ENCODE data around the gene FFAR3. TPM values are rescaled to one million over a fixed set of nuclear protein-coding genes. Genes with fewer than 3 reads are reported as not detected.

FFAR3 gene
- total RNA-seq, 1 donor from 2014 or later: 0.31 TPM

GRCh38 chr19:35311901-35312665 is 46.2 kb upstream of the FFAR3 start:
- TF ChIP-seq CTCF (IDR thresholded peaks at IDR 0.05; ENCODE audit: unreplicated experiment): no peak
- Mint-ChIP-seq H3K4me1 (peaks cover 71% of the 10 kb centered on the region), H3K27ac (peak overlapping the region; percentile 98), H3K36me3 (no peaks in the 10 kb centered on the region), H3K9me3 (no peaks in the 10 kb centered on the region), H3K4me3 (peak overlapping the region; percentile 39), H3K27me3 (ENCODE audit: low read depth) (no peaks in the 10 kb centered on the region)
- no peak for DNase-seq (ENCODE audit: low spot score in 2 of 2, unreplicated experiment in 2 of 2)

GRCh38 chr19:35313587-35313986 is 44.7 kb upstream of the FFAR3 start:
- Mint-ChIP-seq H3K36me3 (no peaks in the 10 kb centered on the region), H3K27ac (peak overlapping the region; percentile 82), H3K4me1 (peaks cover 65% of the 10 kb centered on the region), H3K9me3 (no peaks in the 10 kb centered on the region), H3K4me3 (no peak overlapping the region), H3K27me3 (ENCODE audit: low read depth) (no peaks in the 10 kb centered on the region)
- DNase-seq (ENCODE audit: low spot score in 2 of 2, unreplicated experiment in 2 of 2): no peak
- no peak for TF ChIP-seq CTCF (IDR thresholded peaks at IDR 0.05; ENCODE audit: unreplicated experiment)

- no peaks in the 10 kb centered on the region for H3K36me3 Mint-ChIP-seq
- H3K9me3 Mint-ChIP-seq: no peaks in the 10 kb centered on the region
- H3K27ac Mint-ChIP-seq: no peak overlapping the region
- no peak for TF ChIP-seq CTCF (IDR thresholded peaks at IDR 0.05; ENCODE audit: unreplicated experiment)
- no peak for DNase-seq (ENCODE audit: low spot score in 2 of 2, unreplicated experiment in 2 of 2)
- H3K4me1 Mint-ChIP-seq: peaks cover 64% of the 10 kb centered on the region
- H3K27me3 Mint-ChIP-seq (ENCODE audit: low read depth): no peaks in the 10 kb centered on the region
- H3K4me3 Mint-ChIP-seq: no peak overlapping the region
Measured at GRCh38 chr19:35314031-35314430, 44.2 kb upstream of the FFAR3 start.

GRCh38 chr19:35314858-35315470 is 43.3 kb upstream of the FFAR3 start:
- Mint-ChIP-seq H3K27ac (no peak overlapping the region), H3K27me3 (ENCODE audit: low read depth) (no peaks in the 10 kb centered on the region), H3K9me3 (no peaks in the 10 kb centered on the region), H3K36me3 (no peaks in the 10 kb centered on the region), H3K4me3 (no peak overlapping the region), H3K4me1 (peaks cover 58% of the 10 kb centered on the region)
- no peak for DNase-seq (ENCODE audit: low spot score in 2 of 2, unreplicated experiment in 2 of 2)
- TF ChIP-seq CTCF (IDR thresholded peaks at IDR 0.05; ENCODE audit: unreplicated experiment): no peak

DNA sequence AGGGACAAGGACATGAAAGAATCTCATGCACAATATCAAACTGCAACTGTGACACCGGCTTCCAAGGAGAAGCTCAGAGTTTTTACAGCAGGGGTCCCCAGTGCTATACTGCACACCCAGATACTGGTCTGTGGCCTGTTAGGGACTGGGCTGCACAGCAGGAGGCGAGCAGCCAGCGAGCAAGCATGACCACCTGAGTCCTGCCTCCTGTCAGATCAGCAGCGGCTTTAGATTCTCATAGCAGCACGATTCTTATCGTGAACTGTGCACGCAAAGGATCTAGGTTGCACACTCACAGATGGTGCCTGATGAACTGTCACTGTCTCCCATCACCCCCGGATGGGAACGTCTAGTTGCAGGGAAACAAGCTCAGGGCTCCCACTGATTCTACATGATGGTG is 42.4 kb upstream of the FFAR3 start:
- Mint-ChIP-seq H3K27ac (peak overlapping the region; percentile 43), H3K36me3 (no peaks in the 10 kb centered on the region), H3K9me3 (no peaks in the 10 kb centered on the region), H3K4me1 (peaks cover 52% of the 10 kb centered on the region), H3K4me3 (no peak overlapping the region), H3K27me3 (ENCODE audit: low read depth) (no peaks in the 10 kb centered on the region)
- TF ChIP-seq CTCF (IDR thresholded peaks at IDR 0.05; ENCODE audit: unreplicated experiment): no peak
- no peak for DNase-seq (ENCODE audit: low spot score in 2 of 2, unreplicated experiment in 2 of 2)
